Measurements from ENCODE around the gene ZBTB1.

- no peak for TF ChIP-seq EZH2 (IDR thresholded peaks at IDR 0.05; ENCODE audit: insufficient read depth, poor library complexity, severe bottlenecking)
- TF ChIP-seq EZH2phosphoT487 (IDR thresholded peaks at IDR 0.05; ENCODE audit: insufficient read depth, low read depth), result no peak
These were observed 38.6 kb upstream of the ZBTB1 start for GRCh38 chr14:64465831-64466554.
